ENCODE results near the gene OR2S2. TPM values are rescaled to one million over a fixed set of nuclear protein-coding genes. Genes with fewer than 3 reads are reported as not detected.
"Not testable (repeated sequence)": the region's sequence is repeated elsewhere in the genome, so short reads cannot be mapped to it uniquely, and the experiment has no call there.

OR2S2 gene
- total and polyA plus RNA-seq, 12 donors: not detected

DNA sequence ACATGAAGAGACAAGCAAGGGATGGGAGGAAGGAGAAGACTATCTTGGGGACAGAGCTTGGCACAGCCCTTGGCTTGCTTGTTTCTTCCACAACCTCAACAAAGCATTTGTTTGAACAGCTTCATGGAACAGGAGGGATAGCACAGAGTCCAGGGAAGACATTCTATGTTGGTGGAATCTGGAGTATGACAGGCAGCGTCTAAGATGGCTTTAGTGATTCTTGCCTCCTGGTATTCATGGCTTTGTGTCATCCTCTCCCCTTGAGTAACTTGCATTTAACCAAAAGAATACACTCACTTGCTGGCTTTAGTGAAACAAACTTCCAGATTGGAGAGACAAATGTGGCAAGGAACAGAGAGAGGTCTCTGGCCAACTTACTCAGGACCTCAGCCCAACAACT is 47.9 kb upstream of the OR2S2 start:
- H3K27ac ChIP-seq: no peak overlapping the region
- no peak overlapping the region for H3K4me3 ChIP-seq
- peaks cover 0 to 6% (median 0%) of the 10 kb centered on the region in 7 donors for H3K27me3 ChIP-seq
- H3K9me3 ChIP-seq: peaks cover 0 to 14% (median 5%) of the 10 kb centered on the region in 11 donors
- peaks cover 0 to 6% (median 0%) of the 10 kb centered on the region in 9 donors for H3K4me1 ChIP-seq
- 79 to 86% methylated on average over 1 of the region's 1 CpG for WGBS, 2 donors
- TF ChIP-seq, protein P1, sequence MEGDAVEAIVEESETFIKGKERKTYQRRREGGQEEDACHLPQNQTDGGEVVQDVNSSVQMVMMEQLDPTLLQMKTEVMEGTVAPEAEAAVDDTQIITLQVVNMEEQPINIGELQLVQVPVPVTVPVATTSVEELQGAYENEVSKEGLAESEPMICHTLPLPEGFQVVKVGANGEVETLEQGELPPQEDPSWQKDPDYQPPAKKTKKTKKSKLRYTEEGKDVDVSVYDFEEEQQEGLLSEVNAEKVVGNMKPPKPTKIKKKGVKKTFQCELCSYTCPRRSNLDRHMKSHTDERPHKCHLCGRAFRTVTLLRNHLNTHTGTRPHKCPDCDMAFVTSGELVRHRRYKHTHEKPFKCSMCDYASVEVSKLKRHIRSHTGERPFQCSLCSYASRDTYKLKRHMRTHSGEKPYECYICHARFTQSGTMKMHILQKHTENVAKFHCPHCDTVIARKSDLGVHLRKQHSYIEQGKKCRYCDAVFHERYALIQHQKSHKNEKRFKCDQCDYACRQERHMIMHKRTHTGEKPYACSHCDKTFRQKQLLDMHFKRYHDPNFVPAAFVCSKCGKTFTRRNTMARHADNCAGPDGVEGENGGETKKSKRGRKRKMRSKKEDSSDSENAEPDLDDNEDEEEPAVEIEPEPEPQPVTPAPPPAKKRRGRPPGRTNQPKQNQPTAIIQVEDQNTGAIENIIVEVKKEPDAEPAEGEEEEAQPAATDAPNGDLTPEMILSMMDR (IDR thresholded peaks at IDR 0.05): no peak
- H3K36me3 ChIP-seq: no peaks in the 10 kb centered on the region
- ATAC-seq: no peak
- DNase-seq: no peak
- intact Hi-C loops (cut with DNase I): loop anchor here in 1 of 10 donors (5.0 kb wide), 1 partner anchor 49 kb away; the partner anchor contains the start of gene OR2S2

DNA sequence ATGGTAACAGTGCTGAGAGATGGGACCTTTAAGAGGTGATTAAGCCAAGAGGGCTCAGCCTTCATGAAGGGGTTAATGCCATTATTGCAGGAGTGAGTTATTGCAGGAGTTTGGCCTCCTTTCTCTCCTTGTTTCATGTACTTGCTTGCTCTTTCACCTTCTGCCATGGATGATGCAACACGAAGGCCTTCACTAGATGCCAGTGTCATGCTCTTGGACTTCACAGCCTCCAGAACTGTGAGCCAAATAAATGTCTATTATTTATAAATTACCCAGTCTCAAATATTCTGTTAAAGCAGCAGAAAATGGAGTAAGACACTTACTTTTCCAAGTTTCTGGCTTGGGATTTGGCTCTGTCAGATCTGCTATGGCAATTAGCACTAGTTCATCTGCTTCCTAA is 40.4 kb upstream of the OR2S2 start:
- peaks cover 0 to 9% (median 0%) of the 10 kb centered on the region in 9 donors for H3K4me1 ChIP-seq
- H3K27ac ChIP-seq: no peak overlapping the region
- peaks cover 0 to 3% (median 0%) of the 10 kb centered on the region in 7 donors for H3K27me3 ChIP-seq
- ATAC-seq (no peak), DNase-seq (no peak)
- intact Hi-C loops (cut with DNase I): no loop called here
- 94 to 95% methylated on average over 1 of the region's 1 CpG for WGBS, 2 donors
- peaks cover 0 to 15% (median 6%) of the 10 kb centered on the region in 11 donors for H3K9me3 ChIP-seq
- H3K36me3 ChIP-seq: no peaks in the 10 kb centered on the region
- H3K4me3 ChIP-seq: no peak overlapping the region
- TF ChIP-seq, protein P1 (IDR thresholded peaks at IDR 0.05): no peak

DNA sequence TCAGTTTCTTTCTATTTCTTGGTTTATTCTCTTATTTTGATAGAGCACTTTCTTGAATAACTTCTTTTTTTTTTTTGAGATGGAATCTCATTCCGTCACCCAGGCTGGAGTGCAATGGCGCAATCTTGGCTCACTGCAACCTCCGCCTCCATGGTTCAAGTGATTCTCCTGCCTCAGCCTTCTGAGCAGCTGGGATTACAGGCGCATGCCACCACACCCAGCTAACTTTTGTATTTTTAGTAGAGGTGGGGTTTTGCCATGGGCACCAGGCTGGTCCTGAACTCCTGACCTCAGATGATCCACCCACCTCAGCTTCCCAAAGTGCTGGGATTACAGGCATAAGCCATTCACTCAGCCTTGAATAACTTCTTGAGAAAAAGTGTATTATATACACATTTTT is 39.1 kb upstream of the OR2S2 start:
- not testable (repeated sequence) for H3K4me1 ChIP-seq

DNA sequence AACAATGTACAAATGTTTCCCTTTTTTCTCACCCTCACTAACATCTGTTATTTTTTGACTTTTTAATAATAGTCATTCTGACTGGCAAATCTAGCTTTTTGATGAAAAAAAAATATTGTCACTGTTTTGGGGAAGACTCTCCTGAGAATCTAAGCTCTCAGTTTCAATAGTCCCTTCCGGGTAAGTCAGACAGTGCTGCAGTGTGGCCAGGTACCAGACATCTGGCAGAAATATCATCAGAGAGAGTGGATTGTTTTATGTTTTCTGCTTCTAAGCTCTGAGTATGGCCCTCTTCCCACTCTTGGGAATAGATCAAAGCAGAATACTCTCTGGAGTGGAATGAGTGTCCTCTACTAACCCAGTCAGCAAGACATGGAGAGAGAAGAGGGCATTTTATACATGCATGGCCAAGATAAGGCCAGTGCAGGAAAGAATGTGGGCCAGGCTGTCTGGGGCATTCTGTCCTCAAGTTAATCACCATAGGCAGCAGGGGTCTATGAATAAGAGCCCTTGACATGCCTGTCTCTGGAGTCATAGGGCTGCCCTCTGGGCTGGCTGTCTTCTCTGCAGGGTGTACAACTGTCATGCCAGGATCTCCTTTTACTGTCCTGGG is 38.5 kb upstream of the OR2S2 start:
- ATAC-seq (peak; percentile 43 to 99 (median 95)), DNase-seq (peak in 1 of 2 donors; percentile 50)
- Histone ChIP-seq H3K36me3 (no peaks in the 10 kb centered on the region), H3K9me3 (peaks cover 0 to 15% (median 6%) of the 10 kb centered on the region in 11 donors), H3K4me1 (peaks cover 0 to 9% (median 0%) of the 10 kb centered on the region in 9 donors), H3K27me3 (peaks cover 0 to 3% (median 0%) of the 10 kb centered on the region in 7 donors), H3K4me3 (no peak overlapping the region), H3K27ac (peak overlapping the region in 5 of 10 donors; percentile 24 to 57 (median 54))
- TF ChIP-seq, protein P1 (IDR thresholded peaks at IDR 0.05): no peak
- 23 to 37% methylated on average over 1 of the region's 1 CpG for WGBS, 2 donors
- intact Hi-C loops (cut with DNase I): no loop called here

More for the DNA sequence above, 39.1 kb upstream of the OR2S2 start:
- H3K9me3 ChIP-seq: peaks cover 0 to 15% (median 6%) of the 10 kb centered on the region in 11 donors
- H3K4me3 ChIP-seq; H3K36me3 ChIP-seq; H3K27me3 ChIP-seq; DNase-seq; intact Hi-C loops (cut with DNase I): not testable (repeated sequence)
- WGBS, 2 donors: 83 to 86% methylated on average over 4 of the region's 4 CpGs
- peak in 2 of 8 donors; percentile 12 to 51 for ATAC-seq
- H3K27ac ChIP-seq: peak overlapping the region in 3 of 10 donors; percentile 54 to 57 (median 55)

DNA sequence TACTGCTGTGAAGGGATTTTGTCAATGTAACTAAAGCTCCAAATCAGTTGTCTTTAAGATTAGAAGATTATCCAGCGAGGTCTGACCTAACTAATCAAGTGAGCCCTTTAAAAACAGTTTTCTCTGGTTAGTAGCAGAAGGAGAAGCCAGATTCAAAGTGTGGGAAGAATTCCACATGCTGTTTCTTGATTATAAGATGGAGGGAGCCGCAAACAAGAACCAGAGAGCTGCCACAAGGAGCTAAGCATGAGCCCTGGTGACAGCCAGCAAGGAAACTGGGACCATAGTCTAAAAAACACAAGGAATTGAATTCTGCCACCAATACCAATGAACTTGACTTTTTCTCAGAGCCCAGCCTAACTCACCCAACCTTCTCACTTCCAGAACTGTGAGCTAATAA is 37.0 kb upstream of the OR2S2 start:
- Histone ChIP-seq H3K36me3 (no peaks in the 10 kb centered on the region), H3K4me3 (no peak overlapping the region), H3K4me1 (peaks cover 0 to 9% (median 0%) of the 10 kb centered on the region in 9 donors), H3K27me3 (peaks cover 0 to 3% (median 0%) of the 10 kb centered on the region in 7 donors), H3K9me3 (peaks cover 0 to 15% (median 6%) of the 10 kb centered on the region in 11 donors), H3K27ac (no peak overlapping the region)
- ATAC-seq: no peak
- 75 to 76% methylated on average over 2 of the region's 2 CpGs for WGBS, 2 donors
- no peak for DNase-seq
- intact Hi-C loops (cut with DNase I): no loop called here
- TF ChIP-seq, protein P1 (IDR thresholded peaks at IDR 0.05): no peak

Data from heart right ventricle (tissue), 16 donors.